ENCODE measurements around the gene PANK1.

Gene PANK1

DNA sequence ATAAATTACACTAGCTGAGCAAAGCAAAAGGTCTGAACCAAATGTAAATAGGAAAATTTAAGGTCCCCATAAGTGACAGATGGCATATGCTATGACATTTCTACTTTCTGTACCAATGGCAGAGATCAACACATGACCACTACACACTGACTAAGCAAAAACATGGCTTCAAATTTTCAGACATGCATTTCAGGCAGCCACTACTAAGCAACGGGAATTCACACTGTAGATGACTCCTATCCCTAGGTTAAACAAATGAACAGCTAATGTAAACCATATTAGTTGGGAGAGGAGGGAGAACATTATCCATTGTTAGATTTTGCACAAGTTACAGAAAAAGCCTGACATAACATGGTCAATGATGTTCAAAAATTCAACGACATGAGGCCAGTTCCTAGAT is 45.0 kb upstream of the PANK1 start:
- Histone ChIP-seq H3K9me3 (ENCODE audit: low read length) (no peaks in the 10 kb centered on the region), H3K36me3 (ENCODE audit: insufficient read depth, low read length) (no peaks in the 10 kb centered on the region), H3K4me2 (ENCODE audit: low read length) (no peak overlapping the region), H3K4me3 (ENCODE audit: low read depth, low read length, poor library complexity, severe bottlenecking) (no peak overlapping the region), H3K9ac (ENCODE audit: low read length) (no peak overlapping the region), H3K79me2 (ENCODE audit: insufficient read depth, low read length) (no peaks in the 10 kb centered on the region), H3K27ac (ENCODE audit: low read depth, low read length, poor library complexity, severe bottlenecking) (no peak overlapping the region), H2AFZ (ENCODE audit: low read length) (no peak overlapping the region), H3K27me3 (ENCODE audit: insufficient read depth, low read length) (no peaks in the 10 kb centered on the region), H3K9me2 (ENCODE audit: low read depth, low read length) (no peaks in the 10 kb centered on the region), H4K20me1 (ENCODE audit: insufficient read depth, low read length) (no peaks in the 10 kb centered on the region), H3F3A (ENCODE audit: insufficient read depth, low read length) (no peaks in the 10 kb centered on the region), H3K4me1 (ENCODE audit: insufficient read depth, low read length, severe bottlenecking) (no peaks in the 10 kb centered on the region)
- TF ChIP-seq, protein P1, sequence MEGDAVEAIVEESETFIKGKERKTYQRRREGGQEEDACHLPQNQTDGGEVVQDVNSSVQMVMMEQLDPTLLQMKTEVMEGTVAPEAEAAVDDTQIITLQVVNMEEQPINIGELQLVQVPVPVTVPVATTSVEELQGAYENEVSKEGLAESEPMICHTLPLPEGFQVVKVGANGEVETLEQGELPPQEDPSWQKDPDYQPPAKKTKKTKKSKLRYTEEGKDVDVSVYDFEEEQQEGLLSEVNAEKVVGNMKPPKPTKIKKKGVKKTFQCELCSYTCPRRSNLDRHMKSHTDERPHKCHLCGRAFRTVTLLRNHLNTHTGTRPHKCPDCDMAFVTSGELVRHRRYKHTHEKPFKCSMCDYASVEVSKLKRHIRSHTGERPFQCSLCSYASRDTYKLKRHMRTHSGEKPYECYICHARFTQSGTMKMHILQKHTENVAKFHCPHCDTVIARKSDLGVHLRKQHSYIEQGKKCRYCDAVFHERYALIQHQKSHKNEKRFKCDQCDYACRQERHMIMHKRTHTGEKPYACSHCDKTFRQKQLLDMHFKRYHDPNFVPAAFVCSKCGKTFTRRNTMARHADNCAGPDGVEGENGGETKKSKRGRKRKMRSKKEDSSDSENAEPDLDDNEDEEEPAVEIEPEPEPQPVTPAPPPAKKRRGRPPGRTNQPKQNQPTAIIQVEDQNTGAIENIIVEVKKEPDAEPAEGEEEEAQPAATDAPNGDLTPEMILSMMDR (IDR thresholded peaks at IDR 0.05; ENCODE audit: low read length): no peak
- TF ChIP-seq EZH2 (IDR thresholded peaks at IDR 0.05; ENCODE audit: borderline replicate concordance, low read length): no peak

- no peak overlapping the region for H3K27ac ChIP-seq (ENCODE audit: low read depth, low read length, poor library complexity, severe bottlenecking)
- H3F3A ChIP-seq (ENCODE audit: insufficient read depth, low read length): no peaks in the 10 kb centered on the region
- H3K9ac ChIP-seq (ENCODE audit: low read length): no peak overlapping the region
- no peaks in the 10 kb centered on the region for H3K79me2 ChIP-seq (ENCODE audit: insufficient read depth, low read length)
- H3K4me3 ChIP-seq (ENCODE audit: low read depth, low read length, poor library complexity, severe bottlenecking): no peak overlapping the region
- no peaks in the 10 kb centered on the region for H4K20me1 ChIP-seq (ENCODE audit: insufficient read depth, low read length)
- no peak overlapping the region for H3K4me2 ChIP-seq (ENCODE audit: low read length)
- no peaks in the 10 kb centered on the region for H3K4me1 ChIP-seq (ENCODE audit: insufficient read depth, low read length, severe bottlenecking)
- H2AFZ ChIP-seq (ENCODE audit: low read length): no peak overlapping the region
- TF ChIP-seq EZH2 (IDR thresholded peaks at IDR 0.05; ENCODE audit: borderline replicate concordance, low read length): no peak
- TF ChIP-seq, protein P1 (IDR thresholded peaks at IDR 0.05; ENCODE audit: low read length): no peak
- H3K27me3 ChIP-seq (ENCODE audit: insufficient read depth, low read length): no peaks in the 10 kb centered on the region
- H3K9me3 ChIP-seq (ENCODE audit: low read length): no peaks in the 10 kb centered on the region
- no peaks in the 10 kb centered on the region for H3K9me2 ChIP-seq (ENCODE audit: low read depth, low read length)
- H3K36me3 ChIP-seq (ENCODE audit: insufficient read depth, low read length): no peaks in the 10 kb centered on the region
These were observed 40.9 kb upstream of the PANK1 start for GRCh38 chr10:89685936-89686335.

DNA sequence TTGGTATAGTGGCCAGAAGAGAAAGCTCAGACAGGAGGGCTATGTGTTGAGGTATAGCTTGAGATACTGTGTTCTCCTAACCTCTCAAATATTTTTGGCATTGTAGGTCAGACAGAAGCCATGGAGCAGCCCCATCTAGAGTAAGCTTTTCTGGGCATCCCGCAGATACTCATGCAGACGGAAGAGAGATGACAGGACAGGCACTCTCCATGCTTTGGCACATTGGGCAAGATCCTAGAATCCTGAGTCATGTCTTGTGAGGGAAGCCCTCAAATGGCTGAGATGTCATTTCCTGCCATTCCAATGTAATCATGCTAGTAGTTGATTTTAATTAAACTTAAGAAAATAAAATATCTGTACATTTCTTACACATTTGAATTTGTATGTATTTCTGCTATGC is 39.6 kb upstream of the PANK1 start:
- no peak for TF ChIP-seq EZH2 (IDR thresholded peaks at IDR 0.05; ENCODE audit: borderline replicate concordance, low read length)
- TF ChIP-seq, protein P1 (IDR thresholded peaks at IDR 0.05; ENCODE audit: low read length): no peak

More for the DNA sequence above, 39.6 kb upstream of the PANK1 start:
- Histone ChIP-seq H3K9me3 (ENCODE audit: low read length) (no peaks in the 10 kb centered on the region), H3K4me3 (ENCODE audit: low read depth, low read length, poor library complexity, severe bottlenecking) (no peak overlapping the region), H2AFZ (ENCODE audit: low read length) (no peak overlapping the region), H3K4me2 (ENCODE audit: low read length) (no peak overlapping the region), H3K9me2 (ENCODE audit: low read depth, low read length) (no peaks in the 10 kb centered on the region), H3F3A (ENCODE audit: insufficient read depth, low read length) (no peaks in the 10 kb centered on the region), H3K27me3 (ENCODE audit: insufficient read depth, low read length) (no peaks in the 10 kb centered on the region), H3K79me2 (ENCODE audit: insufficient read depth, low read length) (no peaks in the 10 kb centered on the region), H3K4me1 (ENCODE audit: insufficient read depth, low read length, severe bottlenecking) (no peaks in the 10 kb centered on the region), H3K36me3 (ENCODE audit: insufficient read depth, low read length) (no peaks in the 10 kb centered on the region), H4K20me1 (ENCODE audit: insufficient read depth, low read length) (no peaks in the 10 kb centered on the region), H3K9ac (ENCODE audit: low read length) (no peak overlapping the region), H3K27ac (ENCODE audit: low read depth, low read length, poor library complexity, severe bottlenecking) (no peak overlapping the region)

All from OCI-LY1 (cell line).